Measurements from ENCODE around the gene CDH23. TPM values are rescaled to one million over a fixed set of nuclear protein-coding genes. Genes with fewer than 3 reads are reported as not detected.

CDH23 gene
- total and polyA plus RNA-seq, 9 of the 15 experiments (the other 6 are each of a cell fraction or from before 2014, with no cell fraction given), result 0.18 to 1.2 (median 0.47) TPM

- TF ChIP-seq ZNF586 (CRISPR knock-in tag; conservative IDR thresholded peaks at IDR 0.05) (no peak), CGGBP1 (CRISPR knock-in tag; IDR thresholded peaks at IDR 0.05) (no peak), CSDE1 (IDR thresholded peaks at IDR 0.05) (no peak), FOXO4 (CRISPR knock-in tag; IDR thresholded peaks at IDR 0.05) (no peak)
- TF ChIP-seq, protein P1, sequence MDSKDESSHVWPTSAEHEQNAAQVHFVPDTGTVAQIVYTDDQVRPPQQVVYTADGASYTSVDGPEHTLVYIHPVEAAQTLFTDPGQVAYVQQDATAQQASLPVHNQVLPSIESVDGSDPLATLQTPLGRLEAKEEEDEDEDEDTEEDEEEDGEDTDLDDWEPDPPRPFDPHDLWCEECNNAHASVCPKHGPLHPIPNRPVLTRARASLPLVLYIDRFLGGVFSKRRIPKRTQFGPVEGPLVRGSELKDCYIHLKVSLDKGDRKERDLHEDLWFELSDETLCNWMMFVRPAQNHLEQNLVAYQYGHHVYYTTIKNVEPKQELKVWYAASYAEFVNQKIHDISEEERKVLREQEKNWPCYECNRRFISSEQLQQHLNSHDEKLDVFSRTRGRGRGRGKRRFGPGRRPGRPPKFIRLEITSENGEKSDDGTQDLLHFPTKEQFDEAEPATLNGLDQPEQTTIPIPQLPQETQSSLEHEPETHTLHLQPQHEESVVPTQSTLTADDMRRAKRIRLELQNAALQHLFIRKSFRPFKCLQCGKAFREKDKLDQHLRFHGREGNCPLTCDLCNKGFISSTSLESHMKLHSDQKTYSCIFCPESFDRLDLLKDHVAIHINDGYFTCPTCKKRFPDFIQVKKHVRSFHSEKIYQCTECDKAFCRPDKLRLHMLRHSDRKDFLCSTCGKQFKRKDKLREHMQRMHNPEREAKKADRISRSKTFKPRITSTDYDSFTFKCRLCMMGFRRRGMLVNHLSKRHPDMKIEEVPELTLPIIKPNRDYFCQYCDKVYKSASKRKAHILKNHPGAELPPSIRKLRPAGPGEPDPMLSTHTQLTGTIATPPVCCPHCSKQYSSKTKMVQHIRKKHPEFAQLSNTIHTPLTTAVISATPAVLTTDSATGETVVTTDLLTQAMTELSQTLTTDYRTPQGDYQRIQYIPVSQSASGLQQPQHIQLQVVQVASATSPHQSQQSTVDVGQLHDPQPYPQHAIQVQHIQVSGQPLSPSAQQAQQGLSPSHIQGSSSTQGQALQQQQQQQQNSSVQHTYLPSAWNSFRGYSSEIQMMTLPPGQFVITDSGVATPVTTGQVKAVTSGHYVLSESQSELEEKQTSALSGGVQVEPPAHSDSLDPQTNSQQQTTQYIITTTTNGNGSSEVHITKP (IDR thresholded peaks at IDR 0.05; ENCODE audit: partially characterized antibody), result no peak
Observed at GRCh38 chr10:71649631-71650030, 252.9 kb downstream of the CDH23 start (continued).

GRCh38 chr10:71650397-71650796, 253.7 kb downstream of the CDH23 start:
- no peaks in the 10 kb centered on the region for H3K9me3 ChIP-seq (replicated peaks; ENCODE audit: control insufficient read depth, insufficient read depth, low read depth, low read length)
- peak in 1 of 2 experiments; percentile 92; a peak in 2 of 4 replicates for TF ChIP-seq KDM1A (IDR thresholded peaks at IDR 0.05)
- TF ChIP-seq NR3C1 (CRISPR knock-in tag; IDR thresholded peaks at IDR 0.05), result no peak
- 86% methylated on average over 7 of the region's 7 CpGs for WGBS (ENCODE audit: insufficient coverage, low coverage, missing lambda C conversion rate)
- H4K20me1 ChIP-seq (replicated peaks; ENCODE audit: control insufficient read depth, insufficient read depth, low read length), result no peaks in the 10 kb centered on the region
- no peak for ATAC-seq
- no peaks in the 10 kb centered on the region for H3K27me3 ChIP-seq (ENCODE audit: control insufficient read depth in 2 of 2, insufficient read depth in 2 of 2, low read length in 2 of 2)
- no peak overlapping the region for H3K4me2 ChIP-seq (ENCODE audit: insufficient read depth, low read length)
- no peaks in the 10 kb centered on the region for H3K36me3 ChIP-seq (ENCODE audit: control insufficient read depth, insufficient read depth, low read length)
- no peak for DNase-seq (ENCODE audit: extremely low read depth in 1 of 4, low spot score in 3 of 4)
- no peaks in the 10 kb centered on the region for H3K9me1 ChIP-seq (ENCODE audit: control insufficient read depth, insufficient read depth, low read length)
- POLR2A ChIA-PET, result interaction anchor here (3.4 kb wide), 1 partner anchor 8 kb away, joined by 13 read pairs; no protein-coding TSS in a partner anchor
- H3K4me1 ChIP-seq (replicated peaks in 1 of 2; ENCODE audit: control insufficient read depth in 2 of 2, insufficient read depth in 2 of 2, low read length in 2 of 2), result peaks cover 36 to 57% of the 10 kb centered on the region in 2 experiments
- intact Hi-C loops (cut with micrococcal nuclease) (no loop called here), in situ Hi-C loops (cut with MboI) (no loop called here)
- H3K9ac ChIP-seq (ENCODE audit: insufficient read depth in 1 of 2, low read depth in 2 of 2, low read length in 2 of 2), result peak overlapping the region in 1 of 2 experiments; percentile 27; a peak in 1 of 4 replicates
- FAIRE-seq, result no peak
- no TSS peak for BruUV-seq (replicated peaks)
- H2AFZ ChIP-seq (ENCODE audit: low read depth, low read length), result peak overlapping the region; percentile 97
- no peaks in the 10 kb centered on the region for H3K79me2 ChIP-seq (ENCODE audit: control insufficient read depth, insufficient read depth, low read length)
- H3K27ac ChIP-seq (ENCODE audit: extremely low read depth, low read depth, low read length), result no peak overlapping the region; the same call in 2 of the 3 replicates
- CTCF ChIA-PET (ENCODE audit: low intra/inter-chr PET ratio), result no interaction called here
- H3K4me3 ChIP-seq, result no peak overlapping the region
